Activated naive CD4-positive, alpha-beta T cell treated with anti-CD3 and anti-CD28 coated beads, Interleukin-2, amount 50 U/mL, for 24 hours (primary cell): ENCODE results near the gene SLC49A4.
A peak's percentile ranks its signal among the peaks of the same experiment; 100 is the strongest.
"Not testable (repeated sequence)": the region's sequence is repeated elsewhere in the genome, so short reads cannot be mapped to it uniquely, and the experiment has no call there.

Source experiments
- H3K27ac Mint-ChIP-seq: one replicate; pipeline ENCODE4 v1.8.0; 2021; ENCODE audit warnings: mild to moderate bottlenecking, mixed read lengths
- H3K27me3 Mint-ChIP-seq: one replicate; pipeline ENCODE4 v1.8.0; 2021; ENCODE audit warnings: mixed read lengths
- H3K36me3 Mint-ChIP-seq: one replicate; pipeline ENCODE4 v1.8.0; 2021; ENCODE audit warnings: mixed read lengths
- H3K4me1 Mint-ChIP-seq: one replicate; pipeline ENCODE4 v1.8.0; 2021; ENCODE audit warnings: mixed read lengths
- H3K4me3 Mint-ChIP-seq: one replicate; pipeline ENCODE4 v1.8.0; 2021; ENCODE audit warnings: mild to moderate bottlenecking, mixed read lengths
- H3K9me3 Mint-ChIP-seq: one replicate; pipeline ENCODE4 v1.8.0; 2021; ENCODE audit warnings: mixed read lengths

SLC49A4 gene, protein sequence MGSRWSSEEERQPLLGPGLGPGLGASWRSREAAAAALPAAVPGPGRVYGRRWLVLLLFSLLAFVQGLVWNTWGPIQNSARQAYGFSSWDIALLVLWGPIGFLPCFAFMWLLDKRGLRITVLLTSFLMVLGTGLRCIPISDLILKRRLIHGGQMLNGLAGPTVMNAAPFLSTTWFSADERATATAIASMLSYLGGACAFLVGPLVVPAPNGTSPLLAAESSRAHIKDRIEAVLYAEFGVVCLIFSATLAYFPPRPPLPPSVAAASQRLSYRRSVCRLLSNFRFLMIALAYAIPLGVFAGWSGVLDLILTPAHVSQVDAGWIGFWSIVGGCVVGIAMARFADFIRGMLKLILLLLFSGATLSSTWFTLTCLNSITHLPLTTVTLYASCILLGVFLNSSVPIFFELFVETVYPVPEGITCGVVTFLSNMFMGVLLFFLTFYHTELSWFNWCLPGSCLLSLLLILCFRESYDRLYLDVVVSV

DNA sequence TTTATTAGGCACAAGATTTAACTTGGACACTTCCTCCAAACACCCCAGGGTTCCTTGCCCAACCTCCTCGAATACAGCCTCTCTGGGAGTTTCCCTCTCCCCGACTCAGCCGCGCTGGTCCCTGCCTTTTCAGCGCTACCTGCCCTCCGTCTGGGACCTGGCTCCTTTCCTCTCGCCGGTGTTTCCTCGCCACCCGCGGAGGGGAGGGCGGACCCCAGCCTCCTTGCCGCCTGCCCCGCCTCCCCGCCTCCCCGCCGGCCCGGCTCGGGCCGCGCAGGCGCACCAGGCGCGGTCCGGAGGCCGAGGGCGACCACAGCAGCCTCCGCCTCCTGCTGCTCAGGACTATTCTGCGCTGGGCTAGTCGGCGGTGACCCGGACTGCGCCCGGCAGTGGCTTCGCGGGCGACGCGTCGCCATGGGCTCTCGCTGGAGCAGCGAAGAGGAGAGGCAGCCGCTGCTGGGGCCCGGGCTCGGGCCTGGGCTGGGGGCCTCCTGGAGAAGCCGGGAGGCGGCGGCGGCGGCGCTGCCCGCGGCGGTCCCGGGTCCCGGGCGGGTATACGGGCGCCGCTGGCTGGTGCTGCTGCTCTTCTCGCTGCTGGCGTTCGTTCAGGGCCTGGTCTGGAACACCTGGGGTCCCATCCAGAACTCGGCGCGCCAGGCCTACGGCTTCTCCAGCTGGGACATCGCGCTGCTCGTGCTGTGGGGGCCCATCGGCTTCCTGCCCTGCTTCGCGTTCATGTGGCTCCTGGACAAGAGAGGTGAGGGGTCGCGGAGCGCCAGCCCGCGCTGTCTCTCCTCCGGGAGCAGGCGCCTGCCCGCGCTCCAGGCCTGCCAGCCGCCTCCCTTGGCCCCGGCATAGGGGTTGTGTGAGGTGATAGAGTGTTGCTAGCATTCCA is at the start of gene SLC49A4:
SLC49A4 (plus strand) TSS at position 291 of the 895 bp plus-strand sequence; CDS start at position 415, 124 bp downstream.
- Mint-ChIP-seq H3K9me3 (no peaks in the 10 kb centered on the region), H3K36me3 (peaks cover 3% of the 10 kb centered on the region), H3K27me3 (no peaks in the 10 kb centered on the region), H3K4me1 (peaks cover 26% of the 10 kb centered on the region), H3K27ac (peak within 1 kb of the TSS; percentile 88), H3K4me3 (peak within 1 kb of the TSS; percentile 84)

DNA sequence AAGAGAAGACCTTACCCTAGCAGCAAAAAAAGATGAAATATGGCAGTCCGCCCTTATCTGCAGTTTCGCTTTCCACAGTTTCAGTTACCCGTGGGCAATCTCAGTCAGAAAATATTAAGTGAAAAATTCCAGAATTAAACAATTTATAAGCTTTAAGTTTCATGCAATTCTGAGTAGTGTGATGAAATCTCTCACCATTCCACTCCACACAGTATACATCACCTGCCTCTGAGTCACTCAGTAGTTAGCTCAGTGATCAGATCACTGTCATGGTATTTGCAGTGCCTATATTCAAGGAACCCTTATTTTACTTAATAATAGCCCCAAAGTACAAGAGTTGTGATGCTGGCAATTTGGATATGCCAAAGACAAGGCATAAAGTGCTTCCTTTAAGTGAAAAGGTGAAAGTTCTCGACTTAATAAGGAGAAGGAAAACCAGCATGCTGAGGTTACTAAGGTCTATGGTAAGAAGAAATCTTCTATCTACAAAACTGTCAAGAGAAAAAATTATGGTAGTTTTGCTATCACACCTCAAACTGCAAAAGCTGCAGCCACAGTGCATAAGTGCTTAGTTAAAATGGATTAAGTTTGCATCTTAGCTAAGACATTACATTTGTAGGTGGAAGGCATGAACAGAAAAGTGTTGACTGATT is 49.4 kb upstream of the SLC49A4 start:
- H3K4me3 Mint-ChIP-seq, result no peak overlapping the region
- H3K4me1 Mint-ChIP-seq, result no peaks in the 10 kb centered on the region
- H3K27ac Mint-ChIP-seq, result no peak overlapping the region
- H3K36me3 Mint-ChIP-seq, result peaks cover 35% of the 10 kb centered on the region
- no peaks in the 10 kb centered on the region for H3K9me3 Mint-ChIP-seq
- H3K27me3 Mint-ChIP-seq, result no peaks in the 10 kb centered on the region

DNA sequence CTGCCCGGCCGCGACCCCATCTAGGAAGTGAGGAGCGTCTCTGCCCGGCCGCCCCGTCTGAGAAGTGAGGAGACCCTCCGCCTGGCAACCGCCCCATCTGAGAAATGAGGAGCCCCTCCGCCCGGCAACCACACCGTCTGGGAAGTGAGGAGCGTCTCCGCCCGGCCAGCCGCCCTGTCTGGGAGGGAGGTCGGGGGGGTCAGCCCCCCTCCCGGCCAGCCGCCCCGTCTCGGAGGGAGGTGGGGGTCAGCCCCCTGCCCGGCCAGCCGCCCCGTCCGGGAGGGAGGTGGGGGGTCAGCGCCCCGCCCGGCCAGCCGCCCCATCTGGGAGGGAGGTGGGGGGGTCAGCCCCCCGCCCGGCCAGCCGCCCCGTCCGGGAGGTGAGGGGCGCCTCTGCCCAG is 47.6 kb upstream of the SLC49A4 start:
- peaks cover 23% of the 10 kb centered on the region for H3K36me3 Mint-ChIP-seq
- H3K27me3 Mint-ChIP-seq, H3K4me1 Mint-ChIP-seq, H3K9me3 Mint-ChIP-seq, H3K4me3 Mint-ChIP-seq, H3K27ac Mint-ChIP-seq: not testable (repeated sequence)

DNA sequence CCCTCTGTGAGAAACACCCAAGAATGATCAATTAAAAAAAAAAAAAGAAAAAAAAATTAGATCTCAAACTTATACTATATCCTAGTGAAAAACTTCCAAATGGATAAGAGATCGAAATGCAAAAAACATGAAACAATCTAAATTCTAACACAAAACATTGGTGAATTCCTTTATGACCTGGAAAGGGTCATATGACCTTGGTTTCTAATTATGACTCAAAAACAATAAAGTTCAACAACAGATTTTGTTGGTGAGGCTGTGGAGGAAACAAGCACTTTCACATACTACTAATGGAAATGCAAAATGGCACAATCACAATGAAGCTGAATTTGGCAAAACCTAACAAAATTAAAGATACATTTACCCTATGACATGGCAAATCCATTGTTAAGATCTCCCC is 46.5 kb upstream of the SLC49A4 start:
- no peaks in the 10 kb centered on the region for H3K9me3 Mint-ChIP-seq

DNA sequence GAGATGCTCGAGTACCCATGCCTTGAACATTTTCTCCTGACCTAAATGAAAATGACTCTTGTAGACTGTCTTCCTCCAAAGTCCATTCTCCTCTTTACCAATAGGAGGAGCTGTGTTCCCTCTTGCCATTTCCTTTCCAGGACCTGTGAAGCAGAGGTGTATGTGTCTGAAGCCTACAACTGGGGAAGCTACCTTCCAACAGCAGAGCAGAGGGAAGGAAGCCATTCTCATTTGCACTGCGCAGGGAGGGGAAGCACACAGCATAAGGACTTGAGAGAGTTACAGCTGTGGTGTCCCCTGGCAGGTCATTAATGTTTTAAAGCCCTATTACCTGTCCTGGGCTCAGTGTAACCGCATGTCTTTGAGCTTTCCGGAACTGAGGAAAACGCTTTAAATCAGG is 39.9 kb upstream of the SLC49A4 start:
- H3K36me3 Mint-ChIP-seq, result peaks cover 16% of the 10 kb centered on the region

More for the DNA sequence above, 46.5 kb upstream of the SLC49A4 start:
- no peaks in the 10 kb centered on the region for H3K4me1 Mint-ChIP-seq
- no peak overlapping the region for H3K4me3 Mint-ChIP-seq
- peaks cover 22% of the 10 kb centered on the region for H3K36me3 Mint-ChIP-seq
- no peaks in the 10 kb centered on the region for H3K27me3 Mint-ChIP-seq
- no peak overlapping the region for H3K27ac Mint-ChIP-seq

DNA sequence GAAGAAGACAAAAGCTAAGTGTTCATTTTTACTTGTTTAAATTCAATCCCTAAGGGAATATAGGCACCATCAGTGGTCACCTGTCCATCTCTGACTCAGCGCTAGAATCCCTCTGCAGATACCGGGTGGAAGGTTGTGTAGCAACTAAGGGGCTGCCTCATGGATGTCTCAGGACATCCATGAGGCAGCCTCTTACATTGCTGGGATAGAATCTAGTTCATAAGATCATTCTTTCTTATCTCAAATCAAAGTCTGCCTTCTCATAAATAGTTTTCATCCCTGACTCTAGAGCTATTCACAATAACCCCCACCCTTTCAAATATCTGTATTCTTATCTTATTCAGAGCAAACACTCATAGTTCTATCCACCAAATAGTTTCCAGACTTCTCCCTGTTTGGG is 39.4 kb upstream of the SLC49A4 start:
- no peaks in the 10 kb centered on the region for H3K27me3 Mint-ChIP-seq
- H3K4me3 Mint-ChIP-seq, result no peak overlapping the region
- H3K4me1 Mint-ChIP-seq, result peaks cover 7% of the 10 kb centered on the region
- peaks cover 16% of the 10 kb centered on the region for H3K36me3 Mint-ChIP-seq
- no peaks in the 10 kb centered on the region for H3K9me3 Mint-ChIP-seq
- H3K27ac Mint-ChIP-seq, result no peak overlapping the region

More for the DNA sequence above, 39.9 kb upstream of the SLC49A4 start:
- peaks cover 7% of the 10 kb centered on the region for H3K4me1 Mint-ChIP-seq
- no peaks in the 10 kb centered on the region for H3K9me3 Mint-ChIP-seq
- no peak overlapping the region for H3K4me3 Mint-ChIP-seq
- H3K27me3 Mint-ChIP-seq, result no peaks in the 10 kb centered on the region
- peak overlapping the region; percentile 60 for H3K27ac Mint-ChIP-seq

DNA sequence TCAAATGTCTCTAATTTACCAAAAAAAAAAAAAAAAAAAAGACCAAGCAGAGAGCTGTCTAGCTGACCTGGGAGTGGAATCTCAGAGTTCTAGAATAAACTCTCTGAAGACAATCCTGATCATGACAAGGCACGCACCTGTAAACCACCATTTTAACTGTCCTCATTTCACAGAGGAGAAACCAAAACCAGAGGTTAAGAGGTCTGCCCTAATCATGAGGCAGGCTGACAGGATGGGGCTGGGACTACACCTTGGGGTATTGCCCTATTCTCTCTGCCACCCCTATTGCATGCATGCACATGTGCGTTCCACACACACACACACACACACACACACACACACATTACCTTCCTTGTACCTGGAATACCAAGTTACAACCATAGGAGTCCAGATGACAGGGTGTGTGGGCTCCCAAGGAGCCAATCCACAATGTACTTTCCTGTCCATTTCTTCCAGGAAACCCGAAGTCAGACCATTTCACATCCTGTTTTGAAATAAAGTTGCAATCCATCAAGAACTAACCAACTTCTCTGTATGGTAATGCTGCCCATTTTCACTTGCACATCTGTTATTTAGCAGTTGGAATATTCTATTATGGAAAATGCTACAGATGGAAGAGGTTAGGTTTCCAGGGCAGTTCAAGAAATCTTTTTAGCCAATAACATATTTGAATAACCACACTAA is 35.9 kb upstream of the SLC49A4 start:
- Mint-ChIP-seq H3K27me3 (no peaks in the 10 kb centered on the region), H3K9me3 (no peaks in the 10 kb centered on the region), H3K27ac (no peak overlapping the region), H3K4me1 (peaks cover 7% of the 10 kb centered on the region), H3K4me3 (no peak overlapping the region), H3K36me3 (peaks cover 12% of the 10 kb centered on the region)

DNA sequence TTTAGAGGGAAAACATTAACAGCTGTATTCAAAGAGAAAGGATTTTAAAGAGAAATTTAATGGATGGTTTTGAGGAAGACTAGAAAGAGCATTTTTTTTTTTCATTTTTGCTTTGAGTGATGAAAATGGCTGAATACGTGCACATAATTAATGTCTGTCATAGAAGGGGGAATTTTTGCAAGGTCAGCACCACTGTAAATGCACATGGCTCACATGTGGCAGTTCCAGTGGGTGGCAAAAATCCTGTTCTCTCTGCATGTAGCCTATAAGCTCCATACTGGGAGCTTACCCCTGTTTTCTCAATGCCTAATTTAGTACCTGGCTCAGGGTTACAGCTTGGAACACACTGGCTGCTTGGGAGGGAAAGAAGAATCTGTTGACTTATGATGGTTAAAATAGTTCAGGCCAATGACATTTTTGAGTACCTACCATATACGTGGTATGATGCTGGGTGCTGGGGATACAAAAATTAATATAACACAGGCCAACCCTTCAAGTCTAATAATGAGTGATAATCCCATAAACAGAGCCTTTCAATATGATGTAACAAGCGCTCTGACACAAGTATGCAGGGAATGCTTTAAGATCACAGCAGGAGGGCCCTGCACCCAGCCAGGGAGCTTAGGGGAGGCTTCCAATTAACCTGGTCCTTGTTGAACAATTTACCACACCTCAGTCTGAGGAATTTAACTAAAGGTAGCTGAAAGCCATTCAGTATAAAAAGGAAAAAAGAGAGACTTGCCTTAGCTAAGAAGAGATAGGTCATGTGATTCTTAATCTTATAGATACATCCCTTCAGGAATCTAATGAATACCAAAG is 34.2 kb upstream of the SLC49A4 start:
- H3K36me3 Mint-ChIP-seq, result peaks cover 9% of the 10 kb centered on the region
- H3K9me3 Mint-ChIP-seq, result no peaks in the 10 kb centered on the region
- no peak overlapping the region for H3K4me3 Mint-ChIP-seq
- peaks cover 7% of the 10 kb centered on the region for H3K4me1 Mint-ChIP-seq
- H3K27ac Mint-ChIP-seq, result peak overlapping the region; percentile 23
- no peaks in the 10 kb centered on the region for H3K27me3 Mint-ChIP-seq

DNA sequence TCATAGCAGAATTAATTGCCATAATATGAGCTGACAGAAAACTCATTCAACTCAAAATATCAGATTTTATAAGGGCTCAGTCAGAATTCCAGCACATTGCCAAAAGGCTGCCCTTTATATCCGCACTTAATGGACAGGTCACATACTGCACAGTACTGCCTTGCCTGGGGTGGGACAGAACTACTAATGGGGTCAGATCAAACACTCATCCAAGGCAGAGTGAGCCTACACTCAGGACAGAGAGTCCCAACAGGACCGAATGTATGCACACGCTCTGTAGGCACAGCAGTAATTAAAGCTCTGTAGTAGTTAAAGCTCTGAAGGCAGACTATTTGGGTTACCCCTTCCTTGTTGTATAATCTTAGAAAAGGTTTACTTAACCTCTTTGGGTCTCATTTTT is 28.4 kb upstream of the SLC49A4 start:
- no peak overlapping the region for H3K27ac Mint-ChIP-seq
- H3K4me3 Mint-ChIP-seq, result no peak overlapping the region
- H3K9me3 Mint-ChIP-seq, result no peaks in the 10 kb centered on the region
- no peaks in the 10 kb centered on the region for H3K4me1 Mint-ChIP-seq
- no peaks in the 10 kb centered on the region for H3K27me3 Mint-ChIP-seq
- peaks cover 15% of the 10 kb centered on the region for H3K36me3 Mint-ChIP-seq

DNA sequence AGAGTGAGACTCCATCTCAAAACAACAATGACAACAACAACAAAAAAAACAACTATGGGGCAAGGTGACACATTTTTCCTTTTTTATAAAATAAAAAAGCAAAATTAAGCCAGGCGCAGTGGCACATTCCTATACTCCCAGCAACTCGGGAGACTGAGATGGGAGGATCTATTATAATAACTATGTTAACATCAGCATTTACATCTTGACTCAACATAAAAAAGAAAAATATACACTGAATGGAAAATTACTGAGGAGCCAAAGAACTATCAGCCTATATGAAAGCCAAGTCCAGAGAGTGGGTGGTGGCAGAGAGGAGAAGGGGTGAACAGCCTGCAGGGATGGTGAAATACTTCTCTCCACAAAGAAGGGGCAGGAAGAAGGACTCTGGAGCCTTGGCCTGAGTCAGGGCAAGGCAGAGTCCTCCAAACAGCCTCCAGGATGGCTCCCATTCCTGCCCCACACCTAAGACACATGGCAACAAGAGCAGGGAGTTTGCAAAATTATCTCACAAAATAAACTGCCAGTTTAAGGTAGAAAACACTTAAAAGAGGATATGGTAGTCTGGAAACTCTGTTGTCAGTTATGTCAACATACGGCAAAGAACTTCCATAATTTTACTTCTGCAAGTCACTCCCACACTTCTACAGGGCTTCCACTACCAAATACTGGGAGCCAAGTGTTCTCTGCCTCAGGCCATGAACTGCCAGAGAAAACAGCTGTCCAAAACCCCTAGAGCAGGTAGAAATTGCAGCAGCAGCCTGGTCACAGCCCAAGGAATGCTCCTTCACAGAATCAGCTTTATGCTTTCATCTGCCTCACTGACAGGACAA is 27.1 kb upstream of the SLC49A4 start:
- H3K27ac Mint-ChIP-seq, result no peak overlapping the region
- H3K27me3 Mint-ChIP-seq, result no peaks in the 10 kb centered on the region
- no peaks in the 10 kb centered on the region for H3K4me1 Mint-ChIP-seq
- H3K9me3 Mint-ChIP-seq, result no peaks in the 10 kb centered on the region
- peaks cover 15% of the 10 kb centered on the region for H3K36me3 Mint-ChIP-seq
- no peak overlapping the region for H3K4me3 Mint-ChIP-seq

DNA sequence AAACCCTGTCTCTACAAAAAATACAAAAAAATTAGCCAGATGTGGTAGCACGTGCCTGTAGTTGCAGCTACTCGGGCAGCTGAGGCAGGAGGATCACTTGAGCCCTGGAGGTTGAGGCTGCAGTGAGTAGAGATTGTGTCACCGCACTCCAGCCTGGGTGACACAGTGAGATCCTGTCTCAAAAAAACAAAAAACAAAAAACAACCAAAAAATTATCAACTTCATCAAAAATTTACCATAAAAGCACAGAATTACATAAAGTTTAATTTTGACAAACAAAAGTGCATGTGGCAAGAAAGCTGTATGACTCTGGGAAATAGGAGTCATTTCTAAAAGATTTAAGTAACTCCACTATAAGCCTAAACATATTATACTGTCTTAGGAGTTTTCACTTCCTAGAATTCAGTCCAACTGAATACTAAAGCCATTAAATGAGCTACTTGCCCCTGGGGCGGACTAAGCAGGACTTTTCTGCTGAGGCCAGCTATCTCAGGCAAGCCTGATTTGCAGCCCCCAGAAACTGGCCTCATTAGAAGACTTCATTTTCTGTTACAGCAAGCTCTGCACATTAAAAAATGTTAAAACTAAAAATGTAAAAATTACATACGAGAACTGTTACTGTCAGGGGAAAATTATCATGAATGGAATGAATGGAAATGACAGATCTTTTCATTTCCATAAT is 24.2 kb upstream of the SLC49A4 start:
- no peaks in the 10 kb centered on the region for H3K9me3 Mint-ChIP-seq
- H3K27ac Mint-ChIP-seq, result no peak overlapping the region
- peaks cover 12% of the 10 kb centered on the region for H3K36me3 Mint-ChIP-seq
- no peaks in the 10 kb centered on the region for H3K4me1 Mint-ChIP-seq
- no peaks in the 10 kb centered on the region for H3K27me3 Mint-ChIP-seq
- H3K4me3 Mint-ChIP-seq, result no peak overlapping the region

DNA sequence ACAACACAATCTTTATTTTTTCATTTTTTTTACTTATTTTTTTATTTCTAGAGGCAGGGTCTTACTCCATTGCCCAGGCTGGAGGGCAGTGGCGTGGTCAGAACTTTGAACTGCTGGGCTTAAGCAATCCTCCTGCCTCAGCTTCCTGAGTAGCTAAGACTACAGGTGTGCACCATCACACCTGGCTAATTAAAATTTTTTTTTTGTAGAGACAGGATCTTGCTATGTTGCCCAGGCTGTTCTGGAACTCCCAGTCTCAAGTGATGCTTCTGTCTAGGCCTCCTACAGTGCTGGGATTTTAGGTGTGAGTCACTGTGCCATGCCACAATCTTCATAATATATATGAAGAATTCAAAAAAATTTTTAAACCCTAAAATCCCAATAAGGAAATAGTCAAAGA is 22.0 kb upstream of the SLC49A4 start:
- no peak overlapping the region for H3K4me3 Mint-ChIP-seq
- no peaks in the 10 kb centered on the region for H3K27me3 Mint-ChIP-seq
- no peak overlapping the region for H3K27ac Mint-ChIP-seq
- H3K4me1 Mint-ChIP-seq, result no peaks in the 10 kb centered on the region
- no peaks in the 10 kb centered on the region for H3K9me3 Mint-ChIP-seq
- peaks cover 14% of the 10 kb centered on the region for H3K36me3 Mint-ChIP-seq

DNA sequence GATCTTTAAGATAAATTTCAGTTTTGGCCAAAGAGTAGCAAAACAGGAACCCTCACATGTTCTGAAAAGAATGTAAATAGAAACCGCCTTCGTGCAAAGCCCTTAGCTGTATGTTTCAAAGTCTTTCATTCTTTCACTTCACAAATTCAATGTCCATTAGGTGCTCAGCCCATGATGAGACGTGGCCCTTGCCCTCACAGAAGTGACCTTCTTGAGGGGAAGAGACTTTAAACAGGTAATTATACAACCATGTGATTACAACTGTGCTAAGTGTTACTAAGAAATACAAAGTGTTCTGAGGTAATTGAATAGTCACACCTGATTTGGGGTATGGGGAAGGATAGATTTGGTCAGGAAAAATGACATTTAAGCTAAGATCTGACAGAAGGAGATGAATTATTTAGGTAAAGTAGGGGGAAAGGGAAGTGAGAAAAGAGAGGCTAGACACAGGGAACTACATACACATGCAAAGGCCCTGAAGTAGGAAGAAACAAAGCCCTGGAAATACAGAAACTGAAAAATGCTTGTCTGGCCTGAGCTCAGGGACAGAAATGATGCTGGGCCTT is 20.8 kb upstream of the SLC49A4 start:
- H3K27ac Mint-ChIP-seq, result no peak overlapping the region
- H3K4me1 Mint-ChIP-seq, result no peaks in the 10 kb centered on the region
- H3K27me3 Mint-ChIP-seq, result no peaks in the 10 kb centered on the region
- no peak overlapping the region for H3K4me3 Mint-ChIP-seq
- H3K9me3 Mint-ChIP-seq, result no peaks in the 10 kb centered on the region
- H3K36me3 Mint-ChIP-seq, result peaks cover 11% of the 10 kb centered on the region
